HCT116 (cell line): ENCODE measurements around the gene SORL1-AS1.

ENCODE experiments used
- CEBPB ChIP-seq: IDR thresholded peaks from 2 replicates; pipeline ENCODE4 v1.6.1; 2012; ENCODE audit warnings: low read depth
- CTCF ChIP-seq, 3 experiments: fragments of 200-600 bp in 1 of 3; sonication (generic) in 1 of 3; IDR thresholded peaks in 2 of 3; conservative IDR thresholded peaks in 1 of 3; 2 replicates each; pipeline ENCODE4 v1.5.1; 2012 to 2017; ENCODE audit warnings: low read depth in 2 of 3, low read length in 2 of 3, antibody characterized with exemption in 1 of 3, borderline replicate concordance in 1 of 3, control low read depth in 1 of 3, mild to moderate bottlenecking in 1 of 3, mixed read lengths in 1 of 3, mixed run types in 1 of 3, moderate library complexity in 1 of 3; ENCODE audit not compliant: insufficient read depth in 1 of 3
- EZH2 ChIP-seq: fragments of 200-600 bp; sonication (generic); IDR thresholded peaks from 2 replicates; pipeline ENCODE4 v1.6.1; 2017; ENCODE audit warnings: antibody characterized with exemption, mixed run types
- POLR2A ChIP-seq: IDR thresholded peaks from 2 replicates; pipeline ENCODE4 v1.7.0; 2011; ENCODE audit warnings: borderline replicate concordance; ENCODE audit not compliant: insufficient read depth, insufficient read length; ENCODE audit errors: extremely low read depth
- POLR2AphosphoS5 ChIP-seq: IDR thresholded peaks from 2 replicates; pipeline ENCODE4 v1.6.1; 2011; ENCODE audit warnings: mild to moderate bottlenecking, low read depth, low read length, moderate library complexity
- REST ChIP-seq: IDR thresholded peaks from 2 replicates; pipeline ENCODE4 v1.6.1; 2012; ENCODE audit warnings: low read depth
- ZNF274 ChIP-seq: fragments of 200-500 bp; sonication (Bioruptor generic); IDR thresholded peaks from 2 replicates; pipeline ENCODE4 v1.6.1; 2014; ENCODE audit warnings: mild to moderate bottlenecking, low read depth, low read length, inconsistent platforms
- TF ChIP-seq, protein P1 (sequence below): IDR thresholded peaks from 2 replicates; pipeline ENCODE4 v1.6.1; 2011; ENCODE audit warnings: mild to moderate bottlenecking, low read length, moderate library complexity; ENCODE audit not compliant: insufficient replicate concordance; ENCODE audit errors: extremely low read depth

GRCh38 chr11:121443688-121444275, 9.0 kb downstream of the SORL1-AS1 start:
- TF ChIP-seq CTCF (IDR thresholded peaks at IDR 0.05 in 2 of 3, conservative IDR thresholded peaks at IDR 0.05 in 1 of 3; ENCODE audit: borderline replicate concordance in 1 of 3, insufficient read depth in 1 of 3, low read depth in 2 of 3, low read length in 2 of 3) = no peak
- no peak for TF ChIP-seq CEBPB
- TF ChIP-seq ZNF274 = no peak
- no peak for TF ChIP-seq POLR2AphosphoS5
- TF ChIP-seq, protein P1, sequence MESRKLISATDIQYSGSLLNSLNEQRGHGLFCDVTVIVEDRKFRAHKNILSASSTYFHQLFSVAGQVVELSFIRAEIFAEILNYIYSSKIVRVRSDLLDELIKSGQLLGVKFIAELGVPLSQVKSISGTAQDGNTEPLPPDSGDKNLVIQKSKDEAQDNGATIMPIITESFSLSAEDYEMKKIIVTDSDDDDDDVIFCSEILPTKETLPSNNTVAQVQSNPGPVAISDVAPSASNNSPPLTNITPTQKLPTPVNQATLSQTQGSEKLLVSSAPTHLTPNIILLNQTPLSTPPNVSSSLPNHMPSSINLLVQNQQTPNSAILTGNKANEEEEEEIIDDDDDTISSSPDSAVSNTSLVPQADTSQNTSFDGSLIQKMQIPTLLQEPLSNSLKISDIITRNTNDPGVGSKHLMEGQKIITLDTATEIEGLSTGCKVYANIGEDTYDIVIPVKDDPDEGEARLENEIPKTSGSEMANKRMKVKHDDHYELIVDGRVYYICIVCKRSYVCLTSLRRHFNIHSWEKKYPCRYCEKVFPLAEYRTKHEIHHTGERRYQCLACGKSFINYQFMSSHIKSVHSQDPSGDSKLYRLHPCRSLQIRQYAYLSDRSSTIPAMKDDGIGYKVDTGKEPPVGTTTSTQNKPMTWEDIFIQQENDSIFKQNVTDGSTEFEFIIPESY = no peak
- no peak for TF ChIP-seq POLR2A
- no peak for TF ChIP-seq EZH2
- TF ChIP-seq REST = no peak
